DMS79 (cell line): Measurements from ENCODE around the gene HMGXB4.
"Not testable (repeated sequence)": the region's sequence is repeated elsewhere in the genome, so short reads cannot be mapped to it uniquely, and the experiment has no call there.

Experiments
- DNase-seq: peaks from one replicate; lab custom pipeline; 2025; lab: John Stamatoyannopoulos, UW

Gene HMGXB4

GRCh38 chr22:35257321-35258190, at the start of gene HMGXB4:
Gene HMGXB4, plus strand, starts transcription at chr22:35257493. Its CDS starts 4,898 bp downstream, at chr22:35262391.
- peak; percentile 36 for DNase-seq

- DNase-seq = no peak
These were observed 49.3 kb upstream of the HMGXB4 start for GRCh38 chr22:35208003-35208402.

GRCh38 chr22:35209203-35209602, 48.1 kb upstream of the HMGXB4 start:
- DNase-seq = no peak

- no peak for DNase-seq
These were observed 45.3 kb upstream of the HMGXB4 start for GRCh38 chr22:35212009-35212408.

- DNase-seq = no peak
These were observed 44.3 kb upstream of the HMGXB4 start for GRCh38 chr22:35212996-35213395.

GRCh38 chr22:35214968-35215367, 42.3 kb upstream of the HMGXB4 start:
- DNase-seq = no peak

- DNase-seq = no peak
These were observed 41.3 kb upstream of the HMGXB4 start for GRCh38 chr22:35215993-35216392.

GRCh38 chr22:35217527-35217926, 39.8 kb upstream of the HMGXB4 start:
- no peak for DNase-seq

GRCh38 chr22:35218079-35218478, 39.2 kb upstream of the HMGXB4 start:
- DNase-seq = no peak

GRCh38 chr22:35219012-35219411, 38.3 kb upstream of the HMGXB4 start:
- no peak for DNase-seq

GRCh38 chr22:35220221-35220620, 37.1 kb upstream of the HMGXB4 start:
- DNase-seq = no peak

- no peak for DNase-seq
These were observed 32.3 kb upstream of the HMGXB4 start for GRCh38 chr22:35225010-35225409.

- DNase-seq = no peak
These were observed 30.2 kb upstream of the HMGXB4 start for GRCh38 chr22:35226958-35227647.

GRCh38 chr22:35229865-35230264, 27.4 kb upstream of the HMGXB4 start:
- DNase-seq = no peak

GRCh38 chr22:35230417-35230816, 26.9 kb upstream of the HMGXB4 start:
- DNase-seq = no peak

GRCh38 chr22:35230839-35231584, 26.3 kb upstream of the HMGXB4 start:
- no peak for DNase-seq

GRCh38 chr22:35231585-35232084, 25.7 kb upstream of the HMGXB4 start:
- DNase-seq = peak; percentile 18

- DNase-seq = not testable (repeated sequence)
These were observed 18.5 kb upstream of the HMGXB4 start for GRCh38 chr22:35238749-35239148.

- DNase-seq = not testable (repeated sequence)
These were observed 12.8 kb upstream of the HMGXB4 start for GRCh38 chr22:35244507-35244906.

- no peak for DNase-seq
These were observed 7.1 kb upstream of the HMGXB4 start for GRCh38 chr22:35250156-35250555.

- no peak for DNase-seq
These were observed 3.3 kb upstream of the HMGXB4 start for GRCh38 chr22:35253946-35254345.

GRCh38 chr22:35257002-35257320, 332 bp upstream of the HMGXB4 start:
- DNase-seq = no peak
